ENCODE measurements around the gene ANP32A.

The ANP32A gene

DNA sequence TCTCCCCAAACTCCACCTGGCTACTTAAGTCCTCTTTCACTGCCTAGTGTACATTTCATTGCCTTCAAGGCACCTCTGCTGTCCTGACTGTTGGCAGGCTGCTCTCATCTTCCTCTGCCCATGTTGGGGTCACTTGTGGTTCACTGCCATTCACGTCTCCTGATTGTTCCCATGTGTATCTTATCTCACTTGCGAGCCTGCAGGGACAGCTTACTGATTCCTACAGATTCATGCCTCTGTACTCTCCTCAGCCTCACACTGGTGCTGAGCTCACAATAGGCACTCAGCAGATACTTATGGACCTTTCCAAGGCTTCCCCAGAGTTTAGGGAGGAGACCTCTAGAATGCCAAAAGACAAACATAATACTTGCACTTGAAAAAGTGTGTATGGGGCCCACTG is 28.8 kb upstream of the ANP32A start:
- H3K27me3 ChIP-seq (replicated peaks in 2 of 5; ENCODE audit: control insufficient read depth in 4 of 5, insufficient read depth in 5 of 5, low read length in 4 of 5): peaks cover 0 to 9% (median 3%) of the 10 kb centered on the region in 5 experiments

DNA sequence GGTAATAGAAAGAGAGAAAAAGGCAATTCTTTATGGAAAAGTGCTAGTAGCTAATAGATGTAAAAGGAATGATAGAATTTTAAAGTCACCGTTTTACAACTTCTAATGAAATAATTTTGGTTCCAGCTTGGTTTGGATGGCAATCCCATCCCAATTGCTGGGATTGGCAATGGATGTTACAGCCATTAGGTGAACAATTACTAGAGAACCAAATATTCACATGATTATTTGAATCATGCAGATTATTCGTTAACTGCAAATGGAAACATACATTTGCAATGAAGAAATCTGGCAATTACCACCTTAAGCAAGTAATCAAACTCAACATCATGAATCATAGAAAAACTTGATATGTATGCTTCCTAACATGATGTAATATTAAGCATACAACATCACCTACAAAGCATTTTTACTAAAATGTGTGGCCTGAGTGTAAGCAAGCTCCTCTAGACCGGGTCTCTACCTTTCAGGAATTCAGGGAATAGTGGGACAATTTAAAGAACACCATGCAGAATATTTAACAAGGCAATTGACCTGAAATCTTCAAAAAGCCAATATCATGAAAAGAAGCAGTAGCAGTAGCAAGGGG is 26.2 kb upstream of the ANP32A start:
- WGBS (ENCODE audit: insufficient coverage): 80% methylated on average over 1 of the region's 3 CpGs
- Histone ChIP-seq H3K4me3 (ENCODE audit: control insufficient read depth in 1 of 7, extremely low read depth in 1 of 7, insufficient read depth in 4 of 7, low read depth in 2 of 7, low read length in 6 of 7) (no peak overlapping the region), H3K4me1 (ENCODE audit: control extremely low read depth in 1 of 4, control insufficient read depth in 4 of 4, insufficient read depth in 4 of 4, low read length in 3 of 4) (peaks cover 3 to 10% (median 7%) of the 10 kb centered on the region in 4 experiments), H3K9me3 (ENCODE audit: control extremely low read depth in 1 of 5, control insufficient read depth in 4 of 5, insufficient read depth in 2 of 5, low read depth in 1 of 5, low read length in 4 of 5) (no peaks in the 10 kb centered on the region), H3K36me3 (ENCODE audit: control insufficient read depth in 4 of 4, insufficient read depth in 4 of 4, low read length in 3 of 4) (no peaks in the 10 kb centered on the region), H3K27me3 (replicated peaks in 2 of 5; ENCODE audit: control insufficient read depth in 4 of 5, insufficient read depth in 5 of 5, low read length in 4 of 5) (peaks cover under 1 to 34% (median 13%) of the 10 kb centered on the region in 5 experiments), H3K27ac (ENCODE audit: insufficient read depth in 1 of 2, low read depth in 1 of 2, low read length in 2 of 2, poor library complexity in 1 of 2, severe bottlenecking in 2 of 2) (no peak overlapping the region)
- DNase-seq: no peak
- ChIA-PET CTCF (interaction anchor here (0.7 kb wide), 1 partner anchor 540 kb away, joined by 3 read pairs; no protein-coding TSS in a partner anchor), POLR2A (no interaction called here)

More for the DNA sequence above, 28.8 kb upstream of the ANP32A start:
- WGBS (ENCODE audit: insufficient coverage): 100% methylated on average over 2 of the region's 2 CpGs
- Histone ChIP-seq H3K36me3 (ENCODE audit: control insufficient read depth in 4 of 4, insufficient read depth in 4 of 4, low read length in 3 of 4) (no peaks in the 10 kb centered on the region), H3K27ac (ENCODE audit: insufficient read depth in 1 of 2, low read depth in 1 of 2, low read length in 2 of 2, poor library complexity in 1 of 2, severe bottlenecking in 2 of 2) (no peak overlapping the region), H3K9me3 (ENCODE audit: control extremely low read depth in 1 of 5, control insufficient read depth in 4 of 5, insufficient read depth in 2 of 5, low read depth in 1 of 5, low read length in 4 of 5) (no peaks in the 10 kb centered on the region), H3K4me3 (ENCODE audit: control insufficient read depth in 1 of 7, extremely low read depth in 1 of 7, insufficient read depth in 4 of 7, low read depth in 2 of 7, low read length in 6 of 7) (no peak overlapping the region), H3K4me1 (ENCODE audit: control extremely low read depth in 1 of 4, control insufficient read depth in 4 of 4, insufficient read depth in 4 of 4, low read length in 3 of 4) (no peaks in the 10 kb centered on the region)
- ChIA-PET POLR2A (no interaction called here), CTCF (interaction anchor here (1.5 to 1.6 kb wide), 2 partner anchors 69 to 174 kb away, joined by 3 to 4 read pairs; no protein-coding TSS in a partner anchor)
- DNase-seq: no peak

DNA sequence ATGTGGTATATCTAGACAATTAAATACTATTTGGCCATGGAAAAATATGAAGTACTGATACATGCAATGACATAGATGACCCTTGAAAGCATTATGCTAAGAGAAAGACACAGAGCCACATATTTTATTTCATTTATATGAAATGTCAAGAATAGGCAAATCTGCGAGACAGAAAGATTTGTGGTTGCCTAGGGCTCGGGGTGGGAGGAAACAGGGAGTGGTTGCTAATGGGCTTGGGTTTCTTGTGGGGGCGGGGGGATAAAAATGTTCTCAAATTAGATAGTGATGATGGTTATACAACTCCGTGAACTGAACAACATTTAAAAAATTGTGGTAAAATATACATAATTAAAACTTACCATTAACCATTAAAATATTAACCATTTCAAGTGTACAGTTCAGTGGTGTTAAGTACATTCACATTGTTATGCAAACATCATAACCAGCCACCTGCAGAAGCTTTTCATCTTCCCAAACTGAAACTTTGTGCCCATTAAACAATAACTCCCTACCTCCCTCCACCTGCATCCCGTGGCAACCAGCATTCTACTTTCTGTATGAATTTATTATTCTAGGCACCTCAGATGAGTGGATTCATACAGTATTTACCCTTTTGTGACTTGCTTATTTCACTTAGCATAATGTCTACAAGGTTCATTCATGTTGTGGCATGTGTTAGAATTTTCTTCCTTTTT is 24.3 kb upstream of the ANP32A start:
- Histone ChIP-seq H3K9me3 (ENCODE audit: control extremely low read depth in 1 of 5, control insufficient read depth in 4 of 5, insufficient read depth in 2 of 5, low read depth in 1 of 5, low read length in 4 of 5) (no peaks in the 10 kb centered on the region), H3K4me1 (ENCODE audit: control extremely low read depth in 1 of 4, control insufficient read depth in 4 of 4, insufficient read depth in 4 of 4, low read length in 3 of 4) (peaks cover 3 to 10% (median 7%) of the 10 kb centered on the region in 4 experiments), H3K27me3 (replicated peaks in 2 of 5; ENCODE audit: control insufficient read depth in 4 of 5, insufficient read depth in 5 of 5, low read length in 4 of 5) (peaks cover 6 to 51% (median 13%) of the 10 kb centered on the region in 5 experiments), H3K27ac (ENCODE audit: insufficient read depth in 1 of 2, low read depth in 1 of 2, low read length in 2 of 2, poor library complexity in 1 of 2, severe bottlenecking in 2 of 2) (no peak overlapping the region), H3K4me3 (ENCODE audit: control insufficient read depth in 1 of 7, extremely low read depth in 1 of 7, insufficient read depth in 4 of 7, low read depth in 2 of 7, low read length in 6 of 7) (no peak overlapping the region), H3K36me3 (ENCODE audit: control insufficient read depth in 4 of 4, insufficient read depth in 4 of 4, low read length in 3 of 4) (no peaks in the 10 kb centered on the region)
- DNase-seq: peak in 1 of 3 donors; percentile 28
- ChIA-PET CTCF (interaction anchor here (1.0 kb wide), 1 partner anchor 50 kb away, joined by 3 read pairs; no protein-coding TSS in a partner anchor), POLR2A (no interaction called here)
- WGBS (ENCODE audit: insufficient coverage): 50% methylated on average over 2 of the region's 5 CpGs

DNA sequence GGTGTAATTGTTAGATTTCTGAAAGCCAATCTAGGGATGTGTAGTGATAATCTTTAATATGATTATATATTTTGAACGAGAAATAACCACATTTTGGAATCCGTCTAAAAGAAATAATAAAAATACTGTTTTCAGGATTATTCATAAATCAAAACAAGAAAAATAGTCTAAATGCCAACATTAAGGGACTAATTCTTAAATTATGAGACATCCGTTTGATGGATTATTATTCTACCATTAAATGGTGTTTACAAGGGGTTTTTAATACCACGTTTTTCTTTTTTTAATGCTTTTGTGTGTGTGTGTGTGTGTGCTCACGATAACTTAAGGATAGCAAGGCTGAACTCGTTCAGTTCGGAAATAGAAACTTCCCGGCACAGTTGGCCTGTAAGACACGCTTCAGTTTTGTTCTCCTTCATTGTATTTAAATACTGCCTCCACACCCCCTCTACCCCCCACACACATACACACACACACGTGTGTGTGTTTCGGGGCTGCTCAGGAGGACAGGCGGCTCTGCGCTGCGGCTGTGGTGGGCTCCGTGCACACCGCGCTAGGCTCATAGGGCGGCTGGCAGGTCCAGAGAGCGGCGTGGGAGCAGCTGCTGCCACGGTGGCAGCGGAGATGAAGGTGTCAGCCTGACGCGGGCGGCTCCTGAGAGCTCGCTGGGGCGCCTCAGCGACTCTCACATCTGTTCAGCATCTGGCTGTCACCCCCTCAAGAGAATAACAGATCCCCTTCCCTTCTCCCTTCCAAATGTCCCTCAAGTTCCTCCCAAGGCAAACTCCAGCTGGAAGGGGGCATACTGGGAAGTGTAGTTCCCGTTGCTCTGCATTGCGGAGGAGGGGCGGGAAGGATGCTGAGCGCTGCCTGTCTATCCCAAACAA is 23.0 kb upstream of the ANP32A start:
- WGBS (ENCODE audit: insufficient coverage): 2% methylated on average over 19 of the region's 32 CpGs
- CTCF ChIA-PET: interaction anchor here (0.9 to 1.0 kb wide), 2 partner anchors 9 to 48 kb away, joined by 3 read pairs; no protein-coding TSS in a partner anchor
- H3K27ac ChIP-seq (ENCODE audit: insufficient read depth in 1 of 2, low read depth in 1 of 2, low read length in 2 of 2, poor library complexity in 1 of 2, severe bottlenecking in 2 of 2): no peak overlapping the region
- DNase-seq: peak in 2 of 3 donors; percentile 41 to 54
- no peaks in the 10 kb centered on the region for H3K9me3 ChIP-seq (ENCODE audit: control extremely low read depth in 1 of 5, control insufficient read depth in 4 of 5, insufficient read depth in 2 of 5, low read depth in 1 of 5, low read length in 4 of 5)
- H3K27me3 ChIP-seq (replicated peaks in 2 of 5; ENCODE audit: control insufficient read depth in 4 of 5, insufficient read depth in 5 of 5, low read length in 4 of 5): peaks cover 6 to 60% (median 16%) of the 10 kb centered on the region in 5 experiments
- H3K36me3 ChIP-seq (ENCODE audit: control insufficient read depth in 4 of 4, insufficient read depth in 4 of 4, low read length in 3 of 4): no peaks in the 10 kb centered on the region
- peak overlapping the region in 4 of 7 experiments; percentile 19 to 55 (median 39) for H3K4me3 ChIP-seq (ENCODE audit: control insufficient read depth in 1 of 7, extremely low read depth in 1 of 7, insufficient read depth in 4 of 7, low read depth in 2 of 7, low read length in 6 of 7)
- POLR2A ChIA-PET: no interaction called here
- H3K4me1 ChIP-seq (ENCODE audit: control extremely low read depth in 1 of 4, control insufficient read depth in 4 of 4, insufficient read depth in 4 of 4, low read length in 3 of 4): peaks cover 3 to 10% (median 7%) of the 10 kb centered on the region in 4 experiments

DNA sequence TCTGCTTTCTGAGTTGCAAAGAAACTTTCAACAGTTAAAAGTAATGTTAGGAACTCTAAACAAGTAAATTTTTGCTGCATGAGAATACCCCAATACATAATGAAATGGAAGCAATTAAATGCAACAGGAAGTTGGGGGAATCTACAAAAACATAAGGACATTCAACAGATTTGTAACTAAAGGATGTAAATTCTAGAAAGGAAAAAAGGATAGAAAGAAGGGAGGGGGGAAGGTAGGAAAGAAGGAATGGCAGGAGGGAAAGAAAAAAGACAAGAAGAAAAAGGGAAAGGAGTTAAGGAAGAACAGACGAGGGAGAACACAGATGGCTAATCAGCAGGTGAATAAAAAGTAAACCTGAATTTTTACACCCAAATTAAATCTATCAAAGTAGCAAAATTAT is 22.3 kb upstream of the ANP32A start:
- Histone ChIP-seq H3K36me3 (ENCODE audit: control insufficient read depth in 4 of 4, insufficient read depth in 4 of 4, low read length in 3 of 4) (no peaks in the 10 kb centered on the region), H3K27me3 (replicated peaks in 2 of 5; ENCODE audit: control insufficient read depth in 4 of 5, insufficient read depth in 5 of 5, low read length in 4 of 5) (peaks cover 6 to 60% (median 16%) of the 10 kb centered on the region in 5 experiments), H3K4me3 (ENCODE audit: control insufficient read depth in 1 of 7, extremely low read depth in 1 of 7, insufficient read depth in 4 of 7, low read depth in 2 of 7, low read length in 6 of 7) (no peak overlapping the region), H3K9me3 (ENCODE audit: control extremely low read depth in 1 of 5, control insufficient read depth in 4 of 5, insufficient read depth in 2 of 5, low read depth in 1 of 5, low read length in 4 of 5) (peaks cover 0 to 4% (median 0%) of the 10 kb centered on the region in 5 experiments), H3K4me1 (ENCODE audit: control extremely low read depth in 1 of 4, control insufficient read depth in 4 of 4, insufficient read depth in 4 of 4, low read length in 3 of 4) (peaks cover 3 to 10% (median 7%) of the 10 kb centered on the region in 4 experiments), H3K27ac (ENCODE audit: insufficient read depth in 1 of 2, low read depth in 1 of 2, low read length in 2 of 2, poor library complexity in 1 of 2, severe bottlenecking in 2 of 2) (no peak overlapping the region)
- no CpG with 5 or more reads among the region's 1 CpG for WGBS (ENCODE audit: insufficient coverage)
- CTCF ChIA-PET: interaction anchor here (1.3 kb wide), 1 partner anchor 9 kb away, joined by 4 read pairs; no protein-coding TSS in a partner anchor
- DNase-seq: no peak
- POLR2A ChIA-PET: no interaction called here

DNA sequence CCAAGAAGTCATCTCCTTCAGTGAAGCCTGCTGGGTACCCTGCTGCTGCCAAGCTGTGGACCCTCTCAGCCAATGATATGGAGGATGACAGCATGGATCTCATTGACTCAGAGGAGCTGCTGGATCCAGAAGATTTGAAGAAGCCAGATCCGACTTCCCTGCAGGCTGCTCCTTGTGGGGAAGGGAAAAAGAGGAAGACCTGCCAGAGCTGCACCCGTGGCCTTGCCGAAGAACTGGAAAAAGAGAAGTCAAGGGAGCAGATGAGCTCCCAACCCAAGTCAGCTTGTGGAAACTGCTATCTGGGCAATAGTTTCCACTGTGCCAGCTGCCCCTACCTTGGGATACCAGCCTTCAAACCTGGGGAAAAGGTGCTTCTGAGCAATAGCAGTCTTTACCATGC is 13.7 kb upstream of the ANP32A start:
- Histone ChIP-seq H3K27ac (ENCODE audit: insufficient read depth in 1 of 2, low read depth in 1 of 2, low read length in 2 of 2, poor library complexity in 1 of 2, severe bottlenecking in 2 of 2) (no peak overlapping the region), H3K36me3 (ENCODE audit: control insufficient read depth in 4 of 4, insufficient read depth in 4 of 4, low read length in 3 of 4) (no peaks in the 10 kb centered on the region), H3K4me1 (ENCODE audit: control extremely low read depth in 1 of 4, control insufficient read depth in 4 of 4, insufficient read depth in 4 of 4, low read length in 3 of 4) (peaks cover 2 to 14% (median 6%) of the 10 kb centered on the region in 4 experiments), H3K27me3 (replicated peaks in 2 of 5; ENCODE audit: control insufficient read depth in 4 of 5, insufficient read depth in 5 of 5, low read length in 4 of 5) (peaks cover 0 to 4% (median 2%) of the 10 kb centered on the region in 5 experiments), H3K4me3 (ENCODE audit: control insufficient read depth in 1 of 7, extremely low read depth in 1 of 7, insufficient read depth in 4 of 7, low read depth in 2 of 7, low read length in 6 of 7) (no peak overlapping the region), H3K9me3 (ENCODE audit: control extremely low read depth in 1 of 5, control insufficient read depth in 4 of 5, insufficient read depth in 2 of 5, low read depth in 1 of 5, low read length in 4 of 5) (peaks cover 0 to 25% (median 4%) of the 10 kb centered on the region in 5 experiments)
- no peak for DNase-seq
- ChIA-PET CTCF (interaction anchor here (1.0 to 3.2 kb wide), 4 partner anchors 8 to 74 kb away, joined by 3 to 18 read pairs (median 4); no protein-coding TSS in a partner anchor), POLR2A (interaction anchor here (0.6 kb wide), 2 partner anchors 30 to 41 kb away, joined by 3 read pairs; no protein-coding TSS in a partner anchor)
- 61% methylated on average over 3 of the region's 3 CpGs for WGBS (ENCODE audit: insufficient coverage)
